H1 (cell line): ENCODE measurements around the gene DSTN. TPM values are rescaled to one million over a fixed set of nuclear protein-coding genes. Genes with fewer than 3 reads are reported as not detected.

Source experiments
- CTBP2 ChIP-seq: IDR thresholded peaks from 2 replicates; pipeline ENCODE4 v1.7.0; 2011; ENCODE audit warnings: borderline replicate concordance, mild to moderate bottlenecking, moderate library complexity, mixed read lengths, low read length; ENCODE audit not compliant: insufficient read depth, insufficient read length
- FOSL1 ChIP-seq: IDR thresholded peaks from 2 replicates; pipeline ENCODE4 v1.6.1; 2011; ENCODE audit warnings: mild to moderate bottlenecking, low read depth, low read length, moderate library complexity; ENCODE audit not compliant: insufficient read depth
- KDM5A ChIP-seq: fragments of 200-600 bp; IDR thresholded peaks from 2 replicates; pipeline ENCODE4 v1.7.1; 2012; ENCODE audit warnings: mild to moderate bottlenecking, low read length, inconsistent platforms, mixed read lengths
- RBBP5 ChIP-seq: IDR thresholded peaks from 2 replicates; pipeline ENCODE4 v1.7.1; 2012; ENCODE audit warnings: low read depth, mild to moderate bottlenecking, inconsistent platforms, low read length, moderate library complexity, borderline replicate concordance
- RNF2 ChIP-seq: fragments of 200-900, 300-1000 bp; sonication (generic); IDR thresholded peaks from 2 replicates; pipeline ENCODE4 v1.7.1; 2016; ENCODE audit warnings: borderline replicate concordance, low read depth, mild to moderate bottlenecking, antibody characterized with exemption, low read length; ENCODE audit not compliant: poor library complexity, severe bottlenecking; ENCODE audit errors: missing control alignments
- polyA plus RNA-seq, 7 experiments: library from polyadenylated mRNA; depleted of rRNA in 3 of 7; stranded (reverse) in 5 of 7; unstranded in 2 of 7; fragments of >200 nt in 5 of 7; fragments of 200-250 nt in 2 of 7; gene quantifications; 1 replicate in 5 of 7; 2 replicates in 1 of 7; 4 replicates in 1 of 7; pipeline versions ENCODE4 v1.2.1 to v1.2.3, GENCODE V29; 2011 to 2013; ENCODE audit warnings: missing spikeins in 2 of 7, mixed read lengths in 2 of 7
- total RNA-seq: library from RNA; stranded (reverse); fragmentation: NEBNext Ultra II Directional; extraction: Animal tissue kit (Norgen Biotek cat#: 25700); gene quantifications from 2 replicates; pipeline ENCODE4 v1.2.1, GENCODE V29; 2021

The DSTN gene
- total and polyA plus RNA-seq, 2 of the 8 experiments (the other 6 are each of a cell fraction or from before 2014, with no cell fraction given) = 43.3 to 208 TPM

- TF ChIP-seq RBBP5 (no peak), FOSL1 (no peak), CTBP2 (no peak), KDM5A (no peak), RNF2 (no peak)
Measured at GRCh38 chr20:17541596-17541995, 28.3 kb upstream of the DSTN start (continued).
